Measurements from ENCODE around the gene F11R.
"Not testable (repeated sequence)": the region's sequence is repeated elsewhere in the genome, so short reads cannot be mapped to it uniquely, and the experiment has no call there.

Gene F11R

GRCh38 chr1:161020509-161021164, at the start of gene F11R:
Gene F11R (minus strand): TSS chr1:161021152. CDS start chr1:161021073, 79 bp downstream.
- DNase-seq = peak; percentile 58

- DNase-seq = peak; percentile 82
These were observed 48.8 kb upstream of the F11R start, which contains the start of gene ARHGAP30 for GRCh38 chr1:161069731-161070270. Gene ARHGAP30 (minus strand): TSS chr1:161069891. CDS start chr1:161069624, 267 bp downstream.

DNA sequence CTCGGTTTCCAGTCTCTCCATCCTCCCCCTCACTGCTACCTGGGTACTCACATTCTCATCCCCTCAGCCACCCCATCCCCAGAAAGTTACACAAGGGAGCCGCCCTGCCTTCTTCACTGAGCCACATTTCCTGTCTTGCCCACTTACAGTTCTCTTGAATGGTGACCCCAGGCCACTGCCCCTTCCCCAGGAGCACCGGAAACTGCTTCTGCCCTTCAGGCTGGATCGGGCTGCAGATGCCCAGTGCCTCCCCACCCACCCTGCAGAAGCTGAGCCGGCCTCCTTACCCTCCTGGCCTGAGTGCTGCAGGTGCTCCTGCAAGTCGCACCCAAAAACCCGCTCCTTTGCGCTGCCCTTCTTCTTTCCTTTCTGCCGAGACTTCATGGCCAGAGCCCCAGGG, 48.3 kb upstream of the F11R start:
- DNase-seq = no peak

GRCh38 chr1:161068306-161069234, 47.6 kb upstream of the F11R start:
- DNase-seq = peak; percentile 93

- DNase-seq = no peak
These were observed 45.7 kb upstream of the F11R start for GRCh38 chr1:161066694-161067093.

- not testable (repeated sequence) for DNase-seq
These were observed 44.7 kb upstream of the F11R start for GRCh38 chr1:161065681-161066080.

GRCh38 chr1:161063936-161064335, 43.0 kb upstream of the F11R start:
- DNase-seq = not testable (repeated sequence)

- DNase-seq = no peak
These were observed 40.5 kb upstream of the F11R start for GRCh38 chr1:161061419-161061818.

DNA sequence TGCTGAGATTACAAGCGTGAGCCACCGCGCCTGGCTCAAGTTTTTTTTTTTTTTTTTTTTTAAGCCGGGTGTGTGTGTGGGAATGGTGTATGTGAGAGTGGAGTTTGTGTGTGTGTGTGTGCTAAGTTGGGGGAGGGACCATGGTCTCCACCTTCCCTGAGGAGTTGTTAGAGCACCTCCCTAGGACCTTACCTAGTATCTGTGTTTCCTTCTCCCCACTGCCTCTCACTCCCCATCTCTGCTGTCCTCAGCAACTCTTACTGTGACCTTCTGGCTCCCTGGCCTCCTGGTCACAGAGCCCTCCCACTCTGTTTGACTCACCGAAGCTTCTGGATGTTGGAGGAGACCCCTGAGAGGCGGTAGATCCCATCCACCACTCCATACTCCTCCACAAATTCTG, 38.3 kb upstream of the F11R start:
- no peak for DNase-seq

DNA sequence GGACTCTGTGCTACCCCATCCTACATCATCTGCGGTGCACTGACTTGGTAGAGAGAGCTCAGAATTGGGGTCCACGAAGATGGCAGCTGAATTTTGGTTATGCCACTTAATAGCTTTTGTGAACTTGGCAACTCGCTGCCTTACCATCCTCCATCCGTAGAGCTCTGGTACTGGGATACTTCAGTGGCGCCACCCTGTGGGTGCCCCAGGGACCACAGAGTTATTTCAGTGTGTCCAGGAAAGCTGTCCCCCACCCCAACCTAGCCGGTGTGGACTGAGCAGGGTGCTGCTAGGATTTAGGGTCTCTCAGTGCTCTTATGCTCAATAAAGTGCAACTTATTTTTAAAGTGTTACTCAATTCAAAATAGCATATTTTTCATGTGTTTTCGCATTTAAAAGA, 33.9 kb upstream of the F11R start:
- no peak for DNase-seq

- DNase-seq = no peak
These were observed 33.3 kb upstream of the F11R start for GRCh38 chr1:161054232-161054631.

GRCh38 chr1:161052899-161053298, 31.9 kb upstream of the F11R start:
- no peak for DNase-seq

DNA sequence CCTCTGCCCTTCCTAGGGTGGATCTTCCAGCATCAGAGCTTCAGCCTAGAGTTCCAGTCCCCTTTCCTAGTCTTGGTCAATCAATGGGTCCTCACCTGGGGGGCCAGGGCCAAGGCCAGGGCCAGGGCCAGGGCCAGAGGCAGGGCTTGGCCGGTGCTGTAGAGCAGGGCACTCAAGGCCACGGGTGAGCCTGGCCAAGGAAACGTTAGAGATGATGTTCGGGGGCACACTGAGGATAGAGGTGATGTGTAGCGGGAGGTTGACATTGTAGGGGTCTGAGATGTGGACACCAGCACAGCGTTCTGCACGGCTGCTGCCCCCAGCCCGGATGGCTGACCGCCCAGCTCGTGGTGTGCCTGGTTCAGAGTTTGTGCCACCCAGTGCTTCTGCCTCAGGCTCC, 30.3 kb upstream of the F11R start:
- DNase-seq = no peak

DNA sequence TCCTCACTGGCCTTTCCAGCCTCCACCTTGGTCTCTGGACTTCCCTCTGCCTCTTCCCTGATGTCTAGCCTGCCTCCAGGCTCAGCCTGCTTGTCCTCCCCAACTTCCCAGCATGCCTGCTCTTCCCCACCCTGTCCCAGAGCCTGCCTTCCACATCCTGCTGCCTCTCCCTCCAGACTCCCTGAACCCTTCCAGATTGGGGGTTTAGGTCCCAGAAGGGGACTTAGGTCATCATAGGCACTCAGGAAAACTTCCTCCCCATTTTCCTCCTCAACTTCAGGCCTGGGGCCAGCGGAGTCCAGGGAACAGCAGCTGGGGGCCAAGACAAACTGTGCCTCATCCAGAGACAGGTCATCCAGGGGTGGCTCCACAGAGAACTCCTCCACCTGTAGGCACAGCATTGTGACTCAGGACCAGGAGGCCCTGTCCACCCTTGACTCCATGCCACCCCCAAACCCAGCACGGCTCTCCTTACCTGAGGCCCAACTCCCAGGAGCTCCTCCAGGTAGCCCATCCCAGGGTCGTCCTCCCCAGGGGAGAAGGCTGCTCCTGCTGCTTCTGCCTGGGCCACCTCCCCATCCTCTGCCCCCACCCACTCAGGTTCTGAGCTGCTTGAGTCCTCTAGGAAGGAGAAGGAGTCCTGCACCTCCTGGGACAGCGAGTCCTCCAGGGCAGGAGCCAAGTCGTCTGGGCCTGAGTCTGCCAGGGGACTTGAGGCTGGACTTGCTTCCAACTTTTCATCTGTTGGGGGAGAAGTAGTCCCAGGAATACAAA, 28.2 kb upstream of the F11R start:
- no peak for DNase-seq

DNA sequence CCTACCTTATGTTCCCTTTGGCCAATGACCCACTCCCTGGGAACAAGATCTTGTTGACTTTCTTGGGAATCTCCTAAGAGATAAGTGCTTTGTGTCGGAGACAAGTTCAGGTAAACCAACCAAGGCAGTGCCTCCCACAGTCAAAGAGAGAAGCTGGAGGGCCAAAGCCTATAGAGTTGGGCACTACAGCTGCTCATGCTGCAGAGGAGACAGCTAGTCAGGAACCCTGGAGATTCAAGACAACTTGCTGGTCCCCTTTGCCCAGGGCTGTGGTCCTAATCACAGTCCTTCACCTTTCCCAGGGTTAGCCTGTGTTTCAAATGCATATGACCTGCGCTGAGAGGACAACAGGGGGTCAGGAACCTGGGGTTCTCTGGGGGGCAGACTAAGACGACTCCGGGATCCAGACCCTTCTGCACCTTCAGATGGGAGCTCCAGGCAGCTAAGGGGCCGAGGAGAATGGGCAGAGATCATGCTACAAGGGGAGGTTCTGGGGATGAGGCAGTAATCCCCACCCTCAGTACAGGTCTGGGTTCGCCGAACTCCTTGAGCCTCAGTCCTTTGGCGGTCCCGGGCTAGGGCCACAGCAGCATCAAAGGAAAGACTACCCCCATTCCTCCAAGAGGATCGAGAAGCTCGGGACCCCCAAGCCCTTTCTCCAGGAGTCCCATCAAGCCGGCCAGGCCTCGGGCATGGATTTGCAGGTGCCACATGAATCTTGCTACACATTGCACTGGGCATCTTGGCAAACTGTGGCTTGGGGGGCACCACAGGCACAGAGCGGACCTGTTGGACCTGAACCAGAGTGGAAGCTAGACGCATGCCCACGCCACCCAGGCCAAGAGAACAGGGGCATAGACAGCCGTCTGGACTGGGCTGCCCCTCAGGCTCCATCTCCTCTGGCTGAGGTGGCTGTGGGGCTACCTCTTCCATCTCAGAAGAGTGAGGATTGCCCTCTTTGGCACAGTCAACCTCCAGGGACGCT, 26.8 kb upstream of the F11R start:
- DNase-seq = no peak

DNA sequence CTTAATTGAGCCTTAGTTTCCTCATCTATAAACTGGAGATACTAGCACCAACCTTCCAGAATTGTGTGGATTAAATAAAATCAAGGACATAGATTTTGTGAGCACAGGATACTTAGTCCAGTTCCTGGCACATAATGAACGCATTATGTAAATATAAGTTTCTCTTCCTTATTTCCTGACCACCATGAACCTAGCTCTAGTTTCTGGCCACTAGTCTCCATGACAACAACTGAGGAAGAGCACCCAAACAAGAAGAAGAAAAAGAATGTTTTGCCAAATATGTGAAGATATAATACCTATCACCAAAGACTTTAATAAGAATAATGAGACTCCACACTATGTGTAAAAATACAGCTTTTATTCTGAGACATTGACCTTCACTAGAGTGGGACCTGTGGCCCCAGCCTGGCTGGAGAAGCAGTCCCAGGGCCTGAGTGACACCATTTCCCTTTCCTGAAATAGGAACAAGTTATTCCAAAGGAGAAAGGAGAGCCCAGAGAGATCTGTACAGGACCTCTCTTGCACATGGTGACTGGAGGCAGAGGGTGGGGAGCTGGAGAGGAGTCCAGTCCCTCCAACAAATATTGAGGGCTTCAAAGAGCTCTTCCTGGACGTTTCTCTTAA, 25.8 kb upstream of the F11R start:
- DNase-seq = peak; percentile 86

DNA sequence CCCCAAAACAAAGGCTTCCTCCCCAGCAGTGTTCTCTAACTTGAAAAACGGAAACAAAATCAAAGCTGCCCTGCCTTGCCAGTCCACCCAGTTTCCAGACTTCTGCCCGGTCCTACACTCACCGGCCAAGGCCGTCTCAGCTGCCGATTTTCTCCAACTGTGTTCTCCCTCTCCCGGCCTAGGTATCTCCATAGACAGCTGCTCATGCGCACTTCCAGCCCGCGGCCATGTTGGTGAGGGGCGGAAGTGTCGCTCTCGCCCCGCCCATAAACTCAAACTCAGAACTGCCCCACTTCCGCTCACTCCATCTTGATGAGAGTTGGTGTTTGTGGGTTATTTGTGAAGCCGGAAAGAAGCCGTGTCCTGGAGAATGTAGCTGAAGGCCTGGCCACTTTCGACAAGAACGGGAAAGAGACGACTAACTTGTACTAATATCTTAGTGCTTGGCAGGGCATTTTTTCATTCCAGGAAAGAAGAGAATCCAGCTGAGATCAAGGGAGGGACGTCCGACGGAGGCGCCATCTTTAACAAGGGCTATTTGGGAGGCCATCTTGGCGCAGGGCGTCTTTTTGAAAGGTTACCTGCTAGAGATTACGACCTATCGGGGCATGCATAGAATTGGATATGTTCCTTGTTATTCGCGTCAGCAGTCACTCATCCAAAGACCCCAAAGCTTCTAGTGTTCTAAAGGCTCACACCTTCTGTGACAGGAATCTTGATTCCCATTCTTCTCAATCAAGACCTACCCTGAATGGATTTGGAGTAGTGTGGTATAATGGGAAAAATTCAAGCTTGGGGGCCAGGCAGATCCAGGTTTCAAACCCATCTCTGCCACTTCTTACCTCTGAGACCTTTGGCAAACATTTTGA, 25.0 kb upstream of the F11R start, which contains the start of gene USF1:
Gene USF1, minus strand, starts transcription at position 242 of the 869 bp plus-strand sequence. CDS start 2,702 bp downstream, outside the sequence.
- peak; percentile 97 for DNase-seq

DNA sequence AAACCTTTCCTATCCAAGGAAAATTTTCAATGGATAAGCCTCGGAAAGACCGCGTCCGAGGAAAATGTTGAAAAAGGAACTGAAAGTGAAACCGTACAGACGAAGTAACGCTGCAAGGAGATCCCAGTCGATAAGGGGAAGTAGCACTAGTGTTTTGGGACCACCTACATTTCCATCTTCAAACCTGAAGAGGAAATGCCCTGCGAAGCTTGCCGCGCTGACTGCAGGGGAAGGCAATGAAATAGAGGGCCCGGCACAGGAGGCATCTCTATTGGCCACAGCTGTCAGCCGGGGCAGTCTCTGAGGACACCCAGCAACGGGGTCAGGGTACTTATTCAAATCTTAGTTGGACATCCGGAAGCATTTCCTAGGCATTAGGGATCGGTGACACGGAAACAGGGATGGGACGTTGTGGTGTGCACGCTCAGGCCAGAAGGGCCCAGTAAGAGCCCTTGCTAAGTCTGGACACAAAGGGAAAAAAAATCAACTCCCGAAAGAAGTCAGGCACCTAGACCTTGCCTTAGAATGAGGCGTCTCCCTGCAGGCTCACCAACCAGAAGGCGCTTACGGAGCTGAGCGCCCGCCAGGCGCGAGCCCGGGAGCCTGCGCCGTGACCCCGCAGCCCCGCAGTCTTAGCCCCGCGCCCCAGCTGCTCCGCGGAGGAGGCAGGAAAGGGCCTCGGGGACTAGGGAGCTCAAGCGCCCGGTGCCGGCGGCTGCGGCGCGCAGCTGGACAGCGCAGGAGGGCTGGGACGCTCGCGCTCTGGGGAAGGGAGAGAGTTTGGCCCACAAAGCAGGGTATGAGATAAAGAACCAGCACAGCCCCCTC, 24.2 kb upstream of the F11R start:
- DNase-seq = peak; percentile 90

DNA sequence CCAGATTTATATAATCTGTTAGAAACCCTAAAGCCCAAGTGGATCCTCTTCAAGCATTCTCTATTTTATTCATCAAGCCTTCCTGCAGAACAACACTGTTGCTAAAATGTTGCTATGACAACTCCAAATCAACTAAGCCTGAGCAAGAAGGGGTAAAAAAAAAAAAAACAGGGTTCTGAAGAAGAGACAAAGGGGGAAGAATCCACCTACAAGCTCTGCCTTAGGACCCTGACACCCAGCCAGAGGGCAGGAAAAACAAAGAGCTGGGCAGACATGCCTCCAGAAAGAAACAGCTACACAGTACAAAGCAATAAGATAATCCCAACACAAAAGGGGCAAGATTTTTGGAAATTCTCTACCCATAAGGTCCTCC, 23.6 kb upstream of the F11R start:
- no peak for DNase-seq

Measured in suppressor macrophage treated with lipopolysaccharide for 4 hours (primary cell).